ENCODE measurements around the gene CACNA1C.

GRCh38 chr12:2645460-2645859, 592.7 kb downstream of the CACNA1C start:
- no peak for TF ChIP-seq POLR2A (IDR thresholded peaks at IDR 0.05)
- TF ChIP-seq CTCF (IDR thresholded peaks at IDR 0.05) = no peak
